PC-3 (cell line): ENCODE results near the gene NPLOC4.

Experiments used
- EZH2 ChIP-seq: fragments of 300-600 bp; sonication (generic); IDR thresholded peaks from one replicate; pipeline ENCODE4 v1.6.1; 2017; ENCODE audit warnings: antibody characterized with exemption, mild to moderate bottlenecking, low read length; ENCODE audit not compliant: unreplicated experiment
- EZH2phosphoT487 ChIP-seq: fragments of 300-600 bp; sonication (generic); IDR thresholded peaks from 2 replicates; pipeline ENCODE4 v1.6.1; 2018; ENCODE audit warnings: mild to moderate bottlenecking, antibody characterized with exemption, low read length, borderline replicate concordance
- TF ChIP-seq, protein P1 (sequence below): fragments of 300-600 bp; sonication (generic); conservative IDR thresholded peaks from 2 replicates; pipeline ENCODE4 v1.5.1; 2017; ENCODE audit warnings: antibody characterized with exemption, low read depth, mild to moderate bottlenecking, low read length

DNA sequence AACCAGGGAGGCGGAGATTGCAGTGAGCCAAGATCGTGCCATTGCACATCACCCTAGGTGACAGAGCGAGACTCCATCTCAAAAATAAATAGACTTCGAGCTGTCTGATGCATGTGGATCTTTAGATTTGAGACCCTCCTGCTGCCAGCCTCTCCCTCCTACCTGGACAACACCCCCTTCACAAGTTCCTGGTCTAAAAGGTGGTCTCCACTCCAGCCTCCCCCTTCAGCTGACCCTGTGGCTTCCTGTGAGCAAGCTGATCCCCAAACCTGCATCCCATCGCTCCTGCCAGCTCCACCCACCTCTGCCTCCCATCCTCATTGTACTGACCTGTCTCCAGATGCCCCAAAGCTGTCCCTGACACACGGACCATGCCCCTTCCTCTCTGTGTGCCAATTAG lies 57.6 kb downstream of the NPLOC4 start:
- TF ChIP-seq, protein P1, sequence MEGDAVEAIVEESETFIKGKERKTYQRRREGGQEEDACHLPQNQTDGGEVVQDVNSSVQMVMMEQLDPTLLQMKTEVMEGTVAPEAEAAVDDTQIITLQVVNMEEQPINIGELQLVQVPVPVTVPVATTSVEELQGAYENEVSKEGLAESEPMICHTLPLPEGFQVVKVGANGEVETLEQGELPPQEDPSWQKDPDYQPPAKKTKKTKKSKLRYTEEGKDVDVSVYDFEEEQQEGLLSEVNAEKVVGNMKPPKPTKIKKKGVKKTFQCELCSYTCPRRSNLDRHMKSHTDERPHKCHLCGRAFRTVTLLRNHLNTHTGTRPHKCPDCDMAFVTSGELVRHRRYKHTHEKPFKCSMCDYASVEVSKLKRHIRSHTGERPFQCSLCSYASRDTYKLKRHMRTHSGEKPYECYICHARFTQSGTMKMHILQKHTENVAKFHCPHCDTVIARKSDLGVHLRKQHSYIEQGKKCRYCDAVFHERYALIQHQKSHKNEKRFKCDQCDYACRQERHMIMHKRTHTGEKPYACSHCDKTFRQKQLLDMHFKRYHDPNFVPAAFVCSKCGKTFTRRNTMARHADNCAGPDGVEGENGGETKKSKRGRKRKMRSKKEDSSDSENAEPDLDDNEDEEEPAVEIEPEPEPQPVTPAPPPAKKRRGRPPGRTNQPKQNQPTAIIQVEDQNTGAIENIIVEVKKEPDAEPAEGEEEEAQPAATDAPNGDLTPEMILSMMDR: no peak
- TF ChIP-seq EZH2: no peak
- TF ChIP-seq EZH2phosphoT487: no peak
